ENCODE measurements around the gene H2BK1.

H2BK1 gene

GRCh38 chr7:151189038-151189437 is 21.2 kb downstream of the H2BK1 start:
- TF ChIP-seq REST (IDR thresholded peaks at IDR 0.05; ENCODE audit: low read depth) = no peak
- TF ChIP-seq EGR1 (IDR thresholded peaks at IDR 0.05) = no peak
- TF ChIP-seq ZBTB7A (IDR thresholded peaks at IDR 0.05; ENCODE audit: low read depth) = no peak
- TF ChIP-seq USF1 (IDR thresholded peaks at IDR 0.05) = no peak
- TF ChIP-seq TCF12 (IDR thresholded peaks at IDR 0.05; ENCODE audit: low read depth) = no peak
- TF ChIP-seq CEBPB (IDR thresholded peaks at IDR 0.05) = no peak
- no peak for TF ChIP-seq CREB1 (IDR thresholded peaks at IDR 0.05; ENCODE audit: low read depth)
- TF ChIP-seq NFIC (IDR thresholded peaks at IDR 0.05) = no peak
- TF ChIP-seq FOXM1 (IDR thresholded peaks at IDR 0.05; ENCODE audit: borderline replicate concordance, low read depth) = no peak
- TF ChIP-seq TAF1 (IDR thresholded peaks at IDR 0.05; ENCODE audit: low read depth) = no peak
- no peak for TF ChIP-seq MAX (IDR thresholded peaks at IDR 0.05)
- TF ChIP-seq TEAD4 (IDR thresholded peaks at IDR 0.05) = no peak
- TF ChIP-seq YY1 (IDR thresholded peaks at IDR 0.05; ENCODE audit: low read depth) = no peak
- TF ChIP-seq RAD21 (IDR thresholded peaks at IDR 0.05; ENCODE audit: low read depth) = no peak
- TF ChIP-seq EP300 (IDR thresholded peaks at IDR 0.05; ENCODE audit: borderline replicate concordance) = no peak

- TF ChIP-seq CEBPB (IDR thresholded peaks at IDR 0.05) = no peak
- TF ChIP-seq FOXM1 (IDR thresholded peaks at IDR 0.05; ENCODE audit: borderline replicate concordance, low read depth) = no peak
- no peak for TF ChIP-seq TCF12 (IDR thresholded peaks at IDR 0.05; ENCODE audit: low read depth)
- TF ChIP-seq NFIC (IDR thresholded peaks at IDR 0.05) = no peak
- no peak for TF ChIP-seq EP300 (IDR thresholded peaks at IDR 0.05; ENCODE audit: borderline replicate concordance)
- TF ChIP-seq TAF1 (IDR thresholded peaks at IDR 0.05; ENCODE audit: low read depth) = no peak
- TF ChIP-seq USF1 (IDR thresholded peaks at IDR 0.05) = no peak
- no peak for TF ChIP-seq MAX (IDR thresholded peaks at IDR 0.05)
- TF ChIP-seq TEAD4 (IDR thresholded peaks at IDR 0.05) = no peak
- no peak for TF ChIP-seq YY1 (IDR thresholded peaks at IDR 0.05; ENCODE audit: low read depth)
- no peak for TF ChIP-seq ZBTB7A (IDR thresholded peaks at IDR 0.05; ENCODE audit: low read depth)
- TF ChIP-seq REST (IDR thresholded peaks at IDR 0.05; ENCODE audit: low read depth) = no peak
- TF ChIP-seq CREB1 (IDR thresholded peaks at IDR 0.05; ENCODE audit: low read depth) = no peak
- TF ChIP-seq RAD21 (IDR thresholded peaks at IDR 0.05; ENCODE audit: low read depth) = no peak
- no peak for TF ChIP-seq EGR1 (IDR thresholded peaks at IDR 0.05)
These were observed 22.1 kb downstream of the H2BK1 start for GRCh38 chr7:151188252-151188542.

GRCh38 chr7:151187409-151188251 is 22.7 kb downstream of the H2BK1 start:
- TF ChIP-seq REST (IDR thresholded peaks at IDR 0.05; ENCODE audit: low read depth) = no peak
- TF ChIP-seq CREB1 (IDR thresholded peaks at IDR 0.05; ENCODE audit: low read depth) = no peak
- TF ChIP-seq ZBTB7A (IDR thresholded peaks at IDR 0.05; ENCODE audit: low read depth) = no peak

- TF ChIP-seq RAD21 (IDR thresholded peaks at IDR 0.05; ENCODE audit: low read depth) = no peak
These were observed 23.5 kb downstream of the H2BK1 start, which contains the start of gene ASB10 for GRCh38 chr7:151186640-151187408. Gene ASB10, minus strand, starts transcription at chr7:151187250. Its CDS starts 120 bp downstream, at chr7:151187130.

All from Ishikawa (cell line).